ENCODE results near the gene BCAS1.

The BCAS1 gene

GRCh38 chr20:53918949-53919361 is 151.4 kb downstream of the BCAS1 start:
- no peak for DNase-seq

GRCh38 chr20:53918020-53918311 is 152.4 kb downstream of the BCAS1 start:
- no peak for DNase-seq

- DNase-seq: no peak
These were observed 153.0 kb downstream of the BCAS1 start for GRCh38 chr20:53917145-53918019.

GRCh38 chr20:53916173-53916512 is 154.3 kb downstream of the BCAS1 start:
- DNase-seq: no peak

- peak; percentile 8 for DNase-seq
These were observed 154.8 kb downstream of the BCAS1 start for GRCh38 chr20:53915446-53916172.

GRCh38 chr20:53914781-53915445 is 155.5 kb downstream of the BCAS1 start:
- no peak for DNase-seq

- DNase-seq: no peak
These were observed 156.2 kb downstream of the BCAS1 start for GRCh38 chr20:53914091-53914780.

- no peak for DNase-seq
These were observed 159.1 kb downstream of the BCAS1 start for GRCh38 chr20:53911301-53911700.

- no peak for DNase-seq
These were observed 159.9 kb downstream of the BCAS1 start for GRCh38 chr20:53910351-53911002.

- no peak for DNase-seq
These were observed 162.2 kb downstream of the BCAS1 start for GRCh38 chr20:53907968-53908751.

- no peak for DNase-seq
These were observed 164.6 kb downstream of the BCAS1 start for GRCh38 chr20:53905820-53906191.

- DNase-seq: no peak
These were observed 165.2 kb downstream of the BCAS1 start for GRCh38 chr20:53905019-53905819.

GRCh38 chr20:53904261-53904660 is 166.1 kb downstream of the BCAS1 start:
- no peak for DNase-seq

- no peak for DNase-seq
These were observed 166.8 kb downstream of the BCAS1 start for GRCh38 chr20:53903652-53903987.

GRCh38 chr20:53902968-53903651 is 167.3 kb downstream of the BCAS1 start:
- DNase-seq: no peak

GRCh38 chr20:53901497-53902096 is 168.8 kb downstream of the BCAS1 start:
- no peak for DNase-seq

GRCh38 chr20:53901064-53901463 is 169.3 kb downstream of the BCAS1 start:
- DNase-seq: no peak

- DNase-seq: no peak
These were observed 169.9 kb downstream of the BCAS1 start for GRCh38 chr20:53900380-53900999.

- no peak for DNase-seq
These were observed 170.8 kb downstream of the BCAS1 start for GRCh38 chr20:53899351-53900167.

Measured in NCI-H748 treated with DMSO at 0.1 percent for 48 hours (cell line).